Measurements from ENCODE around the gene CFAP20DC. TPM values are rescaled to one million over a fixed set of nuclear protein-coding genes. Genes with fewer than 3 reads are reported as not detected.

The CFAP20DC gene
- total and polyA plus RNA-seq, 2 of the 4 experiments (the other 2 are of a cell fraction), result 1.2 to 1.6 TPM

DNA sequence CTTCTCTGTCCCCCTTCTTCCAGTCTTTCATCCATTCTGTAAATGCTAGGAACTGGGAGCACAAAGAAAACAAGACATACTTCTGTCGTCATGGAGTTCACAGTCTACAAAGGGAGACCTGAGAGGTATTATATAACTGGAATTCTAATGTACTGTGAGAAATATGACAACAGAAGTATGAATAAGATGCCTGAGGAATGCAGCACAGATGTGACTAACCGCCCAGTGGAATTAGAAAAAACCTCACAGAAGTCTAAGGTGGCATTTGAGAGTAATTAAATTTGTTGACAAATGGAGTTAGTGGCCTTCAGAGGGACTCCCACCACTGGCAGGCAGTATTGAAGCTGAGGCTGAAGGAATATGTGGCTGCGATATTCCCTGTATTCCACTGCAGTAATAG is 214.7 kb downstream of the CFAP20DC start:
- no peak overlapping the region for H3K56ac ChIP-seq (ENCODE audit: extremely low read depth, insufficient read depth, low read length)
- no peak overlapping the region for H4K5ac ChIP-seq (ENCODE audit: low read depth, low read length)
- WGBS, 2 experiments (ENCODE audit: extremely low coverage in 2 of 2, insufficient read length in 1 of 2), result no CpG with 5 or more reads among the region's 3 CpGs
- H3K27me3 ChIP-seq (ENCODE audit: control insufficient read depth, insufficient read depth, low read length), result no peaks in the 10 kb centered on the region
- H2BK5ac ChIP-seq (ENCODE audit: low read depth, low read length, poor library complexity, severe bottlenecking), result no peak overlapping the region
- in situ Hi-C loops (cut with MboI; ENCODE audit: low sequenced_read_pairs) (no loop called here), intact Hi-C loops (cut with micrococcal nuclease) (no loop called here), dilution Hi-C loops (cut with HindIII; ENCODE audit: low sequenced_read_pairs, unreplicated experiment) (no loop called here)
- no peak overlapping the region for H3K9ac ChIP-seq (ENCODE audit: low read depth, low read length)
- POLR2A ChIA-PET (ENCODE audit: unreplicated experiment), result no interaction called here
- H3K9me3 ChIP-seq (ENCODE audit: control insufficient read depth, insufficient read depth, low read length), result no peaks in the 10 kb centered on the region
- no peak overlapping the region for H3K27ac ChIP-seq (ENCODE audit: insufficient read depth, low read length)
- no peak overlapping the region for H2BK120ac ChIP-seq (ENCODE audit: low read depth, low read length)
- H4K91ac ChIP-seq (ENCODE audit: insufficient read depth, low read depth, low read length), result no peak overlapping the region
- no peaks in the 10 kb centered on the region for H3K36me3 ChIP-seq (ENCODE audit: control insufficient read depth, insufficient read depth, low read length)
- ATAC-seq (ENCODE audit: low read depth) (peak; percentile 61), DNase-seq (peak; percentile 38)
- no peak overlapping the region for H2AFZ ChIP-seq (replicated peaks; ENCODE audit: low read length, poor library complexity)
- TF ChIP-seq FOS (IDR thresholded peaks at IDR 0.05; ENCODE audit: low read depth, low read length) (no peak), BHLHE40 (IDR thresholded peaks at IDR 0.05; ENCODE audit: low read depth, low read length) (no peak), MAZ (IDR thresholded peaks at IDR 0.05; ENCODE audit: borderline replicate concordance, low read depth, low read length) (no peak), RCOR1 (IDR thresholded peaks at IDR 0.05; ENCODE audit: insufficient replicate concordance, low read length) (no peak), CEBPB (IDR thresholded peaks at IDR 0.05; ENCODE audit: low read depth, low read length) (no peak)
- H4K8ac ChIP-seq (ENCODE audit: low read depth in 2 of 2, low read length in 2 of 2), result no peak overlapping the region
- H3K79me1 ChIP-seq (ENCODE audit: low read depth in 1 of 2, low read length in 2 of 2), result no peaks in the 10 kb centered on the region
- CTCF ChIA-PET, result interaction anchor here (0.6 kb wide), 1 partner anchor 335 kb away, joined by 3 read pairs; no protein-coding TSS in a partner anchor
- peaks cover 2% of the 10 kb centered on the region; the same call in 1 of the 2 replicates for H3K4me1 ChIP-seq (ENCODE audit: control insufficient read depth, insufficient read depth, low read length)
- no peak overlapping the region for H2BK20ac ChIP-seq (ENCODE audit: low read depth, low read length)
- no peak overlapping the region for H3K4ac ChIP-seq (ENCODE audit: low read depth, low read length)
- H3K9me1 ChIP-seq (ENCODE audit: insufficient read depth, low read length), result peaks cover 3% of the 10 kb centered on the region; the same call in 1 of the 2 replicates
- no peak overlapping the region for H2AK5ac ChIP-seq (ENCODE audit: low read depth, low read length)
- H2BK15ac ChIP-seq (ENCODE audit: low read depth, low read length), result no peak overlapping the region
- no peak overlapping the region for H3K4me2 ChIP-seq (ENCODE audit: low read depth, low read length)
- H3K23ac ChIP-seq (ENCODE audit: low read depth, low read length), result no peak overlapping the region
- H3K14ac ChIP-seq (replicated peaks; ENCODE audit: low read depth, low read length), result no peak overlapping the region
- no peak overlapping the region for H3K18ac ChIP-seq (ENCODE audit: low read depth, low read length)
- no TSS peak for BruUV-seq (replicated peaks)
- H3K4me3 ChIP-seq (ENCODE audit: insufficient read depth, low read depth, low read length), result no peak overlapping the region
- no peaks in the 10 kb centered on the region for H4K20me1 ChIP-seq (ENCODE audit: insufficient read depth, low read length)
- H2AK9ac ChIP-seq (replicated peaks; ENCODE audit: low read depth, low read length, poor library complexity), result no peak overlapping the region
